GM15510 (cell line): ENCODE measurements around the gene FRMD1.

Experiments used
- POLR2A ChIP-seq: IDR thresholded peaks from 3 replicates; pipeline ENCODE4 v1.6.1; 2011; ENCODE audit warnings: borderline replicate concordance; ENCODE audit not compliant: insufficient read length; ENCODE audit errors: extremely low read depth

Gene FRMD1

DNA sequence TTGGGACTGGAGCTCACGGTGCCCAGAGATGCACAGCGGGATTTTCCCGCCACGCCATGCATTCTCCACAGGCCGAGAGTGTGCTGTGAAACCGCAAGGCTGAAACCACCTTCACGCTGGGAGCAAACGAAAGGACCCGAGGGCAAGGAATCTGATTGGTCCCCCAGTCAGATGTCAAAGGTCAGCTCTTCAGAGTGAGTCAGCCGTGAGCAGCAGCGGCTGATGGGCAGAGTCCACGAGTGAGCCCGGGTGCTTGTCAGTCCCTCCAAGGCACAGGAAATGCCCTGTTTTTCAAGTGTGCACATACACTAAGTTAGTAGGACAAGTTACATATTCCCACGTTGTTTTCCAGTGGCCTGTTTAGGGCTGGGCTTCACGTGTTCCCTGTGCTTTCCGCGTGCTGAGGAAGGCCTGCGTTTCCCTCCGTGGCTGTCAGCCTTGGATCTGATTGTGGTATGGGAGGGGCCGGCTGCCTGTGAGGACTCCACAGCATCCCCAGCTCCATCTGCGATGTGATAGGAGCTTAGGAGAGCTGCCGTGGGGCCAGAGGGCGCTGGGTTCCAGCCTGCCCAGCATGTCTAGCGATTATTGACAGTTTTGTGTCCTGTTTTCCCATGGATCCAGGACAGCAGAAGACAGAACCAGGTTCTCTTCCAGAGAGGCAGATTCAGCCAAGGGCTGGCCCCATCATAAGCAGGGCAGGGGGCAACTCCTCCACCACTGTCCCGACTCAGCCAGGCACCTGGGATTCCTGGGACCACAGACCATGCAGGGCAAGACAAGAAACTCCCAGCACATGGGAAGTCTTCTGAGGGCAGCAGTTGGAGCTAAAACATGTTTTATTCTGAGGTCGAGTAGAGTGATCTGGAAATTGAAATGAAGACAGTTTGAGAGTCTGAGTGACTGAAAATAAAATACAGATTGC is 38.2 kb upstream of the FRMD1 start:
- no peak for TF ChIP-seq POLR2A

DNA sequence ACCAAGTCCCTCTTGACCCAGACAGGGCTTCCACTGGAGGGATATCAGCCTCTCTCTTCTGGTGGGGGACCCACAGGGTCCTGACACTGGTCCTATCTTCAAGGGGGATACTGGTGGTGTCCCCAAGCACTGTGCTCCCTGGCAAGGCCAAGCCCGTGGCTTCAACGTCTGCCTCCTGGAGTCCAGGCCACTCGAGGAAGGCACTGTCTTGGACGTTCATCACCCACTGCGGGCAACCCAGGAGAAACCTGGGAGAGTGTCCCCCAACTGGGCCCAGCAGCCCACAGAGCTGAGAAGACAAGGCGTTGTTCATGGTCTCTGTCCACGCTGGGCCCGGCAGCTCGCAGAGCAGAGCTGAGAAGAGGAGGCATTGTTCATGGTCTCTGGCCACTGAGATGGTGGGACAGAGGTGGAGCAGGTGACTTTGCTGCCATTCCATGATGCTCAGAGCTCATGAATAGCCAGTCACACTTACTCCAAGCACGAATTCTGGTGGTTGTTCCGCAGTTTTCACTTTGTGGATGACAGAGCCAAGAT is 37.5 kb upstream of the FRMD1 start:
- no peak for TF ChIP-seq POLR2A

DNA sequence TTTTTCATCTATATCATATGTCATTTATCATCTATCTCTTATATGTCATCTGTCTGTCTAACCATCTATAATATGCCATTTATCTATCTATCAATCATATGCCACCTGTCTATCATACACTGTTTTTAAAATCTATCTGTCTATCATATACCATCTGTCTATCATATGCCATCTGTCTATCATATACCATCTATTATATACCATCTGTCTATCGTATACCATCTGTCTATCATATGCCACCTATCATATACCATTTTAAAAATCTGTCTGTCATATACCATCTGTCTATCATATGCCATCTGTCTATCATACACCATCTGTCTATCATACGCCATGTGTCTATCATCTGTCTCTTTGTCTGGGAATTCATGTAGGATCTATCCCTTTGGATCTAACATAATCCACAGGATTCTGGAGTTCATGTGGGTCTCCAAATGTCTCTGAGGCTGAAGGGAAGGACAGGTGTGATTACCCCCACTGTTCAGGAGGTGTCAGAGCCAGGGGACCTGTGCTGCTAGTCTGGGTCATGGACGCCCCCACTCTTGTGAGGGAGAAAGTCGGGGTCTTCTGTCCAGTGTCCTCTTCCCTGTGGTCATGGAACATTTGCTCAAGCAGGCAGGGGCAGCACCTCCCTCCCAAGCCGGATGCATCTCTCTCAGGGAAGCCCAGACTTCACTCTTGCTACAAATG is 36.9 kb upstream of the FRMD1 start:
- TF ChIP-seq POLR2A: no peak

DNA sequence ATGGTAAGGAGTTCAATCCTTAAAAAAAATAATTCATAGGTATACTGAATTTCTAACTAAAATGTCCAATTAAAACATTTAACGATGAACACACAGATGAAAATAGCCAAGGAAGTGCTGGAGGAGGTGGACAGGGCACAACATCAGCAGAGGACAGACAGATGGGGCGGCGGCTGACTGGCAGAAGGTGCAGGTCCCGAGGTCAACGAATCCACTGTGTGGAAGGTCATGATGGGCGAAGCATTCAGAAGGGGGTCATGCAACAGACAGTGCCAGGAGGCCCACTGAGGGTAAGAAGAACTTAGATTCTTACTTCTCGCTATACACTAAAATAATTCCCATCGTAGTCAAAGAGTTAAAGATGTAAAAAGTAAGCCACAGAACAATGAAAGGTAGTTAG is 34.2 kb upstream of the FRMD1 start:
- TF ChIP-seq POLR2A: no peak

DNA sequence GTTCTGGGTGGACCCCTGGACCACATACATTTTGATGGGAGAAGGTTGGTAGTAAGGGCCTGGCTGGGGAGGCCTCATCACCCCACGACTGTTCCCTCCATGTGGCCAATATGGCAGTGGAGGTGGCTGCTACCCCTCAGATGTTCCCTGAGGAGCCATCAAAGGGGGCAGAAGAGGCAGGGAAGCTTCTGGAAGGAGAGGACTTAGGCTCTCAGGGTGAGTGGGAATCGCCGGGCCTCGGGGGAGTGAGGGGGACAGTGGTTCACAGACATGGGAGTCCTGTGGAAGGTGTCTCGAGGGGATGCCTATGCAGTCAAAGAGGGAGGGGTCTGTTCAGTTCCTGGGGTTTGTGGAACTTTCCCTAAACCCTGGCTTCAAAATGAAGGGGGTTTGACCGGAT is 32.9 kb upstream of the FRMD1 start:
- TF ChIP-seq POLR2A: no peak

DNA sequence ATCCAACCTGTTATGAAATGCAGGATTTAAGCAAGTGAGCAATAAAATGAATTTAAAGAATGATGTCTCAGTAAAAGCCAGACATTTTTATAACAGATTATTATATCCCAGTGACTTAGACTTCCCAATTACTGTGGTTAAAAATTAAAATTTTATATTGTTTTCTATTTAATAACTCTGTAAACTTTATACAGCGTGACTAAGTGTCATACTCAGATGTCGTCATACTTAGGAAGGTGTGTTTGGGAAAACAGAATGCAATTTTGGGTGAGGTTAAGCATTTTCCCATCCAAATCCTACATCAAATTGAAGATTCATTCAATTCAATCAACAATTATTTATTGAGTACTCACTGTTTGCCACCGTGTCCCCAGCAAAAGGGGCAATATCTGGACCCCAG is 31.4 kb upstream of the FRMD1 start:
- TF ChIP-seq POLR2A: no peak

DNA sequence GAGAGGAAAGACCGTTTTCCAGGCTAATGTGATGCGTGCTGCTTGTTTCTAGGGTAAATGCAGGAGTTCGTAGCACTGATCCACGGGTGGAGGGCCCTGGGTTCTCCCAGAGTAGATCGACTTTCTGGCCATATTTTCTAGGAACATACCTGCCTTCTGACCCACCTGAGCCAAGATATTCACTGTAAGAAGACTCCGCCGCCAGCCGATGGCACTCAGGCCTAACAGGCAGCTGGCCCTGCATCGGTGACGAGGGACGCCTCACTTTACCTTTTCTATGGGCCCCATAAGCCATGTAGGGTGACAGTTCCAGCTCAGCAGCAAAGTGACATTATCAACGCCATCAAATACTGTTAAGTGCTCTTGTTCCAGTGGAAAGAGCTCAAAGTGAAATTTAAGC is 30.2 kb upstream of the FRMD1 start:
- TF ChIP-seq POLR2A: no peak

DNA sequence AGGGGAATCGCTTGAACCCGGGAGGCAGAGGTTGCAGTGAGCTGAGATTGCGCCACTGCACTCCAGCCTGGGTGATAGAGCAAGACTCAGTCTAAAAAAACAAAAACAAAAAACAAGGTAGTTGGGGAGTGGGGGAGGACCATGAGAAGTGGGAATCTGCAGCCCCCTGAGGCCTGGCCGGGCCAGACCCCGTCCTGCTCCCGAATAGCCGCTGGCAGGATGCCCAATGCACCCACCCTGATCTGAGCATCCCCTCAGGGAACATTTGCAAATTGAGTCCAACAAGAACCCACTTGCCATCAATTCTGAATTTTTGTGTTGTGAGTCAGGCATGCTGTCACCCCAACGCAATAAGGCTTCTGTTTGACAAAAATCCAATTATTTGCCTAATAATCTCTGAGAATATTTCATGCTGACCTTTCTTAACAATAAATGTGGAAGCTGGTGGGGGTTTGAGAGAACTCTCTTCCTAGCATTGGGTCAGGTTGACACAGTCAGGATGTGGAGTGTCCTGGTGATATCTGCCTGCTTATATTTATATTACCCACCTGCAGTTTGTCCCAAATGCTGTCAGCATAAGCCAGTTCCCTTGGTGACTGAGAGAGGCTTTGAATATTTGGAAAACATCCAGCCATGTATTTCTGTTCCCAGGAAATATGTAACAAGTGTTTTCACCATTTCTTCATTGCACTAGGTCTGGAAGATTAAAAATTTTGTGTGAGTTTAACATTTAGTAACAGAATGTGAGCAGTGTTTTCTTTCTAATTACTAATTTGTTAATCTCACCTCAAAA is 28.4 kb upstream of the FRMD1 start:
- TF ChIP-seq POLR2A: no peak

DNA sequence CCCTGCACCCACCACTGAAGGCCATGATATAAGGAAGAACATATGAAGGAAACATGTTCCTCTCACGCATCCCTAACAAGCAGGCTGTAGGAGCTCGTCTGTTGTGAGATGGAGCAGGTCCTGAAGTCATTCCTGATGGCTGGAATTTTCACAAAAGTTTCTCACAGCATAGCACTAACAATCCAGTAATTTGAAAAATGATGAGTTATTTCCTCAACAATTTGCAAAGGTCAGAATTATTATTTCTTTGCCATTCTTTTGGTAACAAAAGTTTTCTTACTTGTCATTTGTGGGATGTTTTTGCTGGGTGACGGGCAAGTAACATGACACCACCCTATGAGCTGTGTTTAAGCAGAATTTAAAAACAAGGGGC is 27.6 kb upstream of the FRMD1 start:
- TF ChIP-seq POLR2A: no peak

DNA sequence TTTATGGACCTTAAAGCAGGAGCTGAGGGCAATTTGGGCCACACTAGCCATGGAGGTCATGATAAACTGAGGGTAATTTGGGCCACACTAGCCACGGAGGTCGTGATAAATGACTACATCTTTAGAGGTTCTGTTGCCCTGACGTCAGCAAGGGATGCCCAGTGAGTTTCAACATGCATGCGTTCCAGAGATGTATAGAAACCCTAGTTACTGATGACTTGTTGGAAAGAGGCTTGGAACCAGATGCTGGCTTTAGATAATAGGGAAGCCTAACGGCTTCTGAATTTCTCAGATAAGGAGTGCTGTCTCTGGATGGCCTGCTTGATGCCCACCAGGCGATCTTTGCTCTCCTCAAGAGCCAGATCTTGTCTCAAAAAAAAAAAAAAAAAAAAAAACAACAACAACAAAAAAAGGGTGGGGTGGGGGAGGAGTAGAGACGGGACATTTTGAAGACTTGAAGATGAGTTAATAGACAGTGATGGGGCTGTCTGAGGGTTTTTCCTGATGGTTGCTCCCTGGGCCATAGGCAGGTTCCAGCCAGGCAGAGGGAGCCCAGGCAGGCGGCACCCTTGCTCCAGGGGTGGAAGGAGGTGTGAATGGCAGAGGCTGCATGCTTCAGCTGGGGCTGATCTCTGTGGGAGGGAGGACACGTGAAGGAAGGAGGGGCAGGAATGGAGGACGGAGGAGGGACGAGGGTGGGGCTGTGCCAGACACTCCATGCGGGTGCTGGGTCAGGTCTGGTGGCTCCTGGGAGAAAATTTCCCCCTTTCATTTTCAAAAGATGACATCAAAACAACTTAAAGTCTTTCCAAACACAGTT is 27.0 kb upstream of the FRMD1 start:
- TF ChIP-seq POLR2A: no peak

DNA sequence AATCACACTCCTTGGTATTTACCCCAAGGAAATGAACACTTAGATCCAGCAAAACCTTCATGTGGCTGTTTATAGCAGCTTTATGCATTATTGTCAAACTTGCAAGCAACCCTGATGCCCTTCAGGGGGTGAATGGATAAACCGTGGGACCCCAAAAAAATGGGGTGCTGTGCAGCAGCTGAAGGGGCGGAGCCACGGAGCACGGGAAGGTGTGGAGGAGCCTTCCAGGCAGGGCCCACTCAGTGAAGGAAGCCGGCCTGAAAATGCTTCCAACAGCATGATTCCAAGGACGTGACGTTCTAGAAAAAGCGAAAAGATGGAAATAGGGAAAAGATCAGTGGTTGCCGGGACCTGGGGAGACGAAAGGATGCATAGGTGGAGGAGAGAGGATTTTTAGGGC is 25.6 kb upstream of the FRMD1 start:
- no peak for TF ChIP-seq POLR2A

DNA sequence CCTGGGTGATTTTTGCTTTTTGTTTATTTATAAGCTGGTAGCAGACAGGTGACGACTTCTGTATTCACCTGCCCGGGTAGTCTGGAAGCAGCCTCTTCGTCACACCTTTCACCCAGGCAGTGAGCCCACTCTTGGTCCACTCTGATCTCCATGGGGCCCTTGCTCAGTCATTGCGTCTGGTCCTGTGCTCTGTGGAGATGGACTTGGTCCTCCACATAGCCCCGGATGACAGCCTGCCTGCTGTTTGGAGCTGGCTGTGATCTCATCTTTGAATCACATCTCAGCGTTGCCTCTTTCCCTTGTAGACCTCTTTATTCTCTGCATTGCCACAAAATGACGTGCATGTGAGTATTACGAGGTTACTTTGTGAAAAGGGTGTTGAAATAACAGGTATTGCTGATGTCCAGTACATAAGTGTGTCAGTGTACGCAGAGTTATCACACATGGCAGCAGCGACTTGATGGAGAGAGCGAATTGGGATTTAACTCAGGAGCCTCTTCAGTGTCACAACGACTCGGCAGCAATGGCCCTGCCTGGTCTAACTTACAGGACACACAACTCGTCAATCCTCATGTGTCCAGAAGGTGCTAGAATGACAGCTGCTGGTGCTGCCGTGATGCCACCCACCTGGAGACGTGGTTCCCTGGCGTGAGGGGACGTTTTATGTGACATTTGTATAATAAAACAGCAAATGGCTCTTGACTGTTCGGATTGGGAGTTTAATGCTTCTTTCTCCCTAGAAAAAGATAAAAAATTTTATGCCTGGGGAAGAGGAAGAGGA is 24.2 kb upstream of the FRMD1 start:
- TF ChIP-seq POLR2A: no peak

DNA sequence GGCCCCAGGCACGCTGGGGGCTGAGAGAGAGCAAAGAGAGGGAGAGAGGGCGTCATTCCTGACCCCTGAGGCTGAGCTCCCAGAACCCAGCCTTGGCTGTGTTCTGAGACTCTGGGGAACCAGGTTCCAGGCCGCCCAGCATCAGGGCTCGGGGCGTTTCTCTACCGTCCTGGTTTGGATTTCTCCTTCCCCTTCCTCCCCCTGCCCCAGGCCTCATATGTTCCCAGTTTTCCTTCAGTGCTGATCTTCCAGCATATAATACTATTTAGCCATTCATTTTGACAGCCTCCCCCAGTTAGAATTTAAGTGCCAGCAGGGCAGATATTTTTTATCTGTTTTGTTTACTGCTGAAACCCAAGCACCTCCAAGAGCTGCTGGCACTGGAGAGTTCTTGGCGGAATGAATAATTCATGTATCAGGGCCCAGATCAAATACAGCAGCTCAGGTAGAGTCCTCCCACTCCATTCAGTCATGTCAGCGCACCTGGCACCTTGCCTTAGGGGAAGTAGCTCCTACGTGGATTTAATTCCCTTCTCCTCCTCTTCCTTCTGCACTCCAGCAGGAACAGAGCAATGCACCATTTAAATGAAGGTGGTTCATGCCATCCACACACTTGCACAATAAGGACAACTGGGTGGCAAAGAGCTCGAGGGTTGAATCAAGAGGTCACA is 23.4 kb upstream of the FRMD1 start:
- no peak for TF ChIP-seq POLR2A

DNA sequence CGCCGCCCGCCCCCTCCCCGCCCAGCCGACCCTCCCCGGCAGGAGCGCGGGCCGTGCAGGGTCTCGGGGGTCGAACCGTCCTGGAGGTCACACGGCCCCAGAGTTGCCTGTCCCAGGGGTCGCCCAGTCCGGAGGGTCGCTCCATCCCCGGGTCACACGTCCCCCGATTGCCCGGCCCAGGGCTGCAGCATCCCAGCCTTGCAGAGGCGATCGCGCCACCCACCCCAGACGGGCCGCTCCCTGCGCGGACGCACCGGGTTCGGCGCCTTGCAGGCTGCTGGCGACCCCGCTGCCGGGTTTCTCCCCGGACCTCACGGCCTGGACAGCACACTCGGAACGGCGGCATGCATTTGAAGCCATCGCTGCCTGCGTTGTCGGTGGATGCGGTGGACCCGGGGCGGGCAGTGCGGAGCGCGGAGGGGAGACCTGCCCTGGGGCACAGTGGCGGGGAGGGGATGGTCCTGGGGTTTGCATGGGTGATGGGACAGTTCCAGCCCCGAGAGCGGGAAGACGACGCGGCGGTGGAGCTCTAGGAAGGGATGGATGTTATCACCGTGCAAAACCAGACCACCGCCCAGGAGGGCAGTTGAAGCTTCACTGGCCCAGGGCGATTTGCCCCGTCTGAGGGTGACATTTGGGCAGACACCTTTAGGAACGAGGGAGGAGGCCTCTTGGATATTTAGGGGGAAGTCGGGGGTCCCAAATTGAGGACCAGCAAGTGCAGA is 22.7 kb upstream of the FRMD1 start:
- no peak for TF ChIP-seq POLR2A
